ENCODE data around the gene PIEZO2. TPM values are rescaled to one million over a fixed set of nuclear protein-coding genes. Genes with fewer than 3 reads are reported as not detected.

The PIEZO2 gene
- total and polyA plus RNA-seq, 7 donors, result 0.03 to 0.64 (median 0.13) TPM

DNA sequence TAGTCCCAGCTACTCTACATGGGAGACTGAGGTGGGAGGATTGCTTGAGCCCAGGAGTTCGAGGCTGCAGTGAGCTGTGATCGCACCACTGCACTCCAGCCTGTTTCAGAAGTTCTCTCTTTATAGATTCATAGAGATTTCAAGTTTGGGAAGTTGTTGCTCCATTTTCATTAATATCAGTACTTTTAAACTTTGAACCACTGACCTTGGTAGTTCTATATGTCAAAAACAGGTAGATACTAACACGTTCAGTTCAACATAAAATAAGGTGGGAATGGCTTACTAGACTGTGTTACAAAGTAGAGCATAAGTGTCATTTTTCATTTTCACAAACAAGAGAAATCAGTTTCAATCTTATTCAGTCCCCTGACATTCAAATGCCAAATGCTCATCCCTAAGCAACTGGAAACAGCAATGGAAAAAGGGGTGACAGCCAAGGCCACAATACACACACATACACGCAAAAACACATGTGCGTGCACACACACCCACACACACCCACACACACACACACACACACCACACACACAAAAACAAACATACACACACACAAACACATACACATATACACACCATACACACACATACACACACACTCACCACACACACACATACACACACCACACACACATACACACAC, 71.7 kb downstream of the PIEZO2 start:
- TF ChIP-seq CTCF (IDR thresholded peaks at IDR 0.05), result no peak
- Histone ChIP-seq H3K4me3 (no peak overlapping the region), H3K27ac (no peak overlapping the region), H3K4me1 (no peaks in the 10 kb centered on the region), H3K36me3 (ENCODE audit: insufficient read depth in 1 of 2, low read depth in 1 of 2) (no peaks in the 10 kb centered on the region), H3K9me3 (no peaks in the 10 kb centered on the region), H3K27me3 (ENCODE audit: insufficient read depth in 3 of 3, low read length in 2 of 3) (no peaks in the 10 kb centered on the region)
- ATAC-seq (no peak), DNase-seq (no peak)
- 88 to 90% (median 90%) methylated on average over 5 of the region's 5 CpGs for WGBS, 3 donors
- intact Hi-C loops (cut with DNase I), result no loop called here

GRCh38 chr18:11074889-11075288, 74.5 kb downstream of the PIEZO2 start:
- Histone ChIP-seq H3K36me3 (ENCODE audit: insufficient read depth in 1 of 2, low read depth in 1 of 2) (no peaks in the 10 kb centered on the region), H3K27me3 (ENCODE audit: insufficient read depth in 3 of 3, low read length in 2 of 3) (no peaks in the 10 kb centered on the region), H3K4me1 (no peaks in the 10 kb centered on the region), H3K4me3 (no peak overlapping the region), H3K27ac (no peak overlapping the region), H3K9me3 (no peaks in the 10 kb centered on the region)
- intact Hi-C loops (cut with DNase I), result no loop called here
- ATAC-seq (no peak), DNase-seq (no peak)
- TF ChIP-seq CTCF (IDR thresholded peaks at IDR 0.05), result no peak
- WGBS, 3 donors, result 50 to 60% (median 57%) methylated on average over 5 of the region's 5 CpGs

DNA sequence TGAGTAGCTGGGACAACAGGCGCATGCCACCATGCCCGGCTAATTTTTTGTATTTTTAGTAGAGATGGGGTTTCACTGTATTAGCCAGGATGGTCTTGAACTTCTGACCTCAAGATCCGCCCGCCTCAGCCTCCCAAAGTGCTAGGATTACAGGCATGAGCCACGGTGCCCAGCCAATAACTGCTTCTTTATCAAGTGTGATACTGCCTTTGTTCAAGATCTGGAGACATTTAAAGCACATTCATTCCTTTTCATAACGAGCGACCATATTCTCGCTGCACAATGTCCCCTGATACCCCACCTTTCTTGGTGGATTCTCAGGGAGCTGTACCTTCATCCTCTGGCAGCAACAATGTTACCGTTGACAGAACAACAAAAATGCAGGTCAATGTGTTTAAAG, 75.4 kb downstream of the PIEZO2 start:
- H3K27me3 ChIP-seq (ENCODE audit: insufficient read depth in 3 of 3, low read length in 2 of 3), result no peaks in the 10 kb centered on the region
- DNase-seq (no peak), ATAC-seq (no peak)
- H3K4me3 ChIP-seq, result no peak overlapping the region
- no peak overlapping the region for H3K27ac ChIP-seq
- H3K4me1 ChIP-seq, result no peaks in the 10 kb centered on the region
- TF ChIP-seq CTCF (IDR thresholded peaks at IDR 0.05), result no peak
- H3K36me3 ChIP-seq (ENCODE audit: insufficient read depth in 1 of 2, low read depth in 1 of 2), result no peaks in the 10 kb centered on the region
- no peaks in the 10 kb centered on the region for H3K9me3 ChIP-seq
- WGBS, 3 donors, result 73 to 89% (median 80%) methylated on average over 9 of the region's 9 CpGs
- intact Hi-C loops (cut with DNase I), result no loop called here

GRCh38 chr18:11072632-11073031, 76.7 kb downstream of the PIEZO2 start:
- WGBS, 3 donors, result 59 to 77% (median 66%) methylated on average over 5 of the region's 5 CpGs
- ATAC-seq, result peak in 1 of 4 donors; percentile 39
- Histone ChIP-seq H3K9me3 (no peaks in the 10 kb centered on the region), H3K4me3 (no peak overlapping the region), H3K4me1 (no peaks in the 10 kb centered on the region), H3K27me3 (ENCODE audit: insufficient read depth in 3 of 3, low read length in 2 of 3) (no peaks in the 10 kb centered on the region), H3K27ac (no peak overlapping the region), H3K36me3 (ENCODE audit: insufficient read depth in 1 of 2, low read depth in 1 of 2) (no peaks in the 10 kb centered on the region)
- intact Hi-C loops (cut with DNase I), result no loop called here
- DNase-seq, result no peak
- no peak for TF ChIP-seq CTCF (IDR thresholded peaks at IDR 0.05)

DNA sequence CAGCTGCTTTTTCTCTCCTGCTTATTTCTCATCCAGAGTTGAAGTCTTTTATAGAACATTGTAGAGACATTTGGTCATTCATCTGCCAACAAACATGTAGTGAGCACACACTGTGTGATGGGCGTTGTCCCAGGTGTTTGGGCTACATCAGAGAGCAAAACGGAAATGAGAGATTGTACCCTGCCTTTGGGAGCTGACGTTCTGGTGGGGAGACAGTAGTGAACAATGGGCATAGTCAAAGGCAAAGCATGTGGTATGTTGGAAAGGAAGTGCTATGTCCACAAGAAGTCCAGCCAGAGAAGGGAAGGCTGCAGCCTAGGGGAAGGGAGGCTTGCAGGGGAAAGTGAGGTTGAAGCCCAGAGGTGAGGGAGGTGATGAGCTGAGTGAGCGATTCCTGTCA, 78.1 kb downstream of the PIEZO2 start:
- WGBS, 3 donors, result 67 to 80% (median 74%) methylated on average over 4 of the region's 4 CpGs
- Histone ChIP-seq H3K36me3 (ENCODE audit: insufficient read depth in 1 of 2, low read depth in 1 of 2) (no peaks in the 10 kb centered on the region), H3K27ac (no peak overlapping the region), H3K4me1 (no peaks in the 10 kb centered on the region), H3K9me3 (no peaks in the 10 kb centered on the region), H3K27me3 (ENCODE audit: insufficient read depth in 3 of 3, low read length in 2 of 3) (no peaks in the 10 kb centered on the region), H3K4me3 (no peak overlapping the region)
- no peak for TF ChIP-seq CTCF (IDR thresholded peaks at IDR 0.05)
- no peak for ATAC-seq
- DNase-seq, result no peak
- intact Hi-C loops (cut with DNase I), result no loop called here

Measured in psoas muscle (tissue), 8 donors.